HG02840 (cell line): Measurements from ENCODE around the gene RUNX3.
"Not testable (repeated sequence)": the region's sequence is repeated elsewhere in the genome, so short reads cannot be mapped to it uniquely, and the experiment has no call there.

Experiments
- ATAC-seq: cut with Tn5 transposase; IDR thresholded peaks from one replicate; pipeline ENCODE4 v1.9.1; 2021; ENCODE audit warnings: mild to moderate bottlenecking, moderate library complexity, moderate number of reproducible peaks; ENCODE audit not compliant: unreplicated experiment, low FRiP score

RUNX3 gene

DNA sequence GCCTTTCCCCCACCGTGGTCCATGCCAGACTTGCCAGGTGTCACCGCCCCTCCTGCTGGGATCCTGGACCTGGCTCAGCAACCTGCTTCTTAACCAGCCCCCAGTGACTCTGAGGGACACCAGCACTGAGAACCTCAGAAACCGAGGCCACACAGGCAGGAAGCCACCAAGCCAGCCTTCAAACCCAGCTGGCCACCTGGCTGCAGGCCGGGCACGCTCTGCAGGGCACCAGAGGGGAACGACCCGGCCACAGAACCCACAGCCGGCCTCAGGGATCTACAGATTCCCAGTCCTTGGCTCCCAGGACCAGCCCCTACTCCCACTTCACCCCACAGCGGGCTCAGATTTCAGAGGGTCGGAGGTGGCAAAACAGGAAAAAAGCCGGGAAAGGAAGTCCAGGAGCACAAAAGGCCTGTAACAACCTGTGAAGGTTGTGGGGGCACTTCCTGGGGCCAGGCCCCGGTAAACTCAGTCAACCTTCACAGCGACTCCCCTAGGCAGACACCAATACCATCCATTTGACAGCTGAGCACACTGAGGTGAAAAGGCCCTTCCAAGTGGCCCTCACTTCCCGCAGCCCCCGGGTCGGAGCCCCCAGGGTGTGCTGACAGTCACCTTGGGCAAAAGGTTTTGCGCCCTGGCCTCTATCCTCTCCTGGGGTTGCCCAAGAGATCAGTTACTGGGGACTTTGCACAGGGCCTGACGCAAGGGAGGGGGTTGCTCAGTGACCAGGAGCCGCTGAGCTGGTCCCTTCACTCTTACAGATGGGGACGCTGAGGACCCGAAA is 14.1 kb downstream of the RUNX3 start:
- ATAC-seq = no peak

DNA sequence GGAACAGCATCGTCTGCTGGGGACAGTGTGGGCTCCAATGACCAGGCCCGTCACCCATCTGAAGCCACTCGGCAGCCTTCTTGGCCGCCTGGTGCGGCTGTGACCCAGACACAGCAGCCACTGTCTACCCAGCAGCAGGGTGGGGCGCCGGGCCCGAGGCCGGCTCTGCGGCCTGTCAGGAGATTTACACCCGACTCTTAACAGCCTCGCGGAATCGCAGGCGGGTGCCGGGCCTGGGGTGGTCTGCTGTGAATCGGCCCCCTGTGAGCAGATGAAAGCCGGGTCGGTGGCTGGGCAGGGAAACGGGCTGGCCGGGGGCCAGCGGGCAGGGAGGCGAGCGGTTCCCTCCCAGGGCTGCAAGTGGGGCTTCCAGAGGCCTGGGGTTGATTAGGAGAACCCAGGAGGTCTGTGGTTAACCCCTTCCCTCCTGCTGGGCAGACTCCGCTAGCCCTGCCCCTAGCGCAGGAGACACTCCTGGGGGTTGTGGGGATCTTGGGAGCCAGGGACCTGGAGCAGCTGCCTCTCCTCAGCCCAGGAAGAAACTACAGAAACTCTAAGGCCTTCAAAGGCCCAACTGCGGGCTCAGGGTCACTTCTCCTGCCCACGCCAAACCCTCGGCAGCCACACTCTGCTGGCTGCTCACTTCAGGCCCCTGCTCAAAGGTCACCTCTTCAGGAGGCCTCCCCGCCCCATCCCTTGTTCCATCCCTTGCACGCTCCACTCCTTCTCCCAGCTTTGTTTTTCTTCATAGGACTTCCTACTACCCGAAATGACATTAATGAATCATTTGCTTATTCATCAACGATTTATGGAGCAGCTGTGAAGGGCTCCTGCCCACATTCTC is 15.6 kb downstream of the RUNX3 start:
- ATAC-seq = no peak

DNA sequence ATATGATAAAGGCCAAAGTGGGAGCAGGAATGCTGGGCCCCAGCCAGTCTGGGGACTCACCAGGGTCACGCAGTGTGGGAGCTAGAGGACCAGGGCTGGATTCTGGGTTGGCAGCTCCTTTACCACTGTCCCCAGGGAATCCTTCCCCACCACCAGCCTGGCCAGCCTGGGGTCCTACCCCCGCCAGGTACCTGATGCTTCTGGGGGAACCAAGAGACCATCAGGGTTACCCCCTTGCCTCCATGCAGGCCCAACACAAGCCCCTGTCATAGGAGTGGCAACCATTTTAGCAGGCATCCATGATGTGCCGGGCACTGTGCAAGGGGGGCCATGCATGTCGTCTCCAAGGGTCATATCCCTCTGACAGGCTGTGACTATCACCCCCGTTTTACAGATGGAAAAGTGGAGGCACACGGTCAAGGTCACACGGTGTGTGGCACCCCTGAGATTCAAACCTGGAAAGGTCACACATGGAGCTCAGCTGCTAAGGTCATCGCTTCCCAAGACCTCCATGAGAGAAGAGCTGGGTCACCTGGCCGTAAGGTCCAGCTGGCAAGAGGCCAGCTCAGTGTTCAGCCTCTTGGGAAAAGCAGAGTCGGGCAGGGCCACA is 16.4 kb downstream of the RUNX3 start:
- ATAC-seq = no peak

DNA sequence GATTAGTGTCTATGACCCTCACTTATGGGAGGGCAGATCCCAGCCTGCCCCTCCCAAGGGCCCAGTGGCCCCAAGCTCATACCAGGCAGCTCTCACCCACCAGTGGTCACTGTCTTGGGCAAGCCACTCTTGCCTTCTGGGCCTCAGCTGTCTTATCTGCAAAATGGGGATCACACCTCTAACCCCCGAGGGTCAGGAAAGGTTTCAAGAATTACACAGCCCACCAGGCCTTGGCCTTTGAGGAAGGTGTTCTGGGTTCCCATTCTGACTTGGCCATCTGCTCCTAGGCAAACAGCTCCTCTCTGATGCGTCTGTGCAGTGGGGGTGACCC is 16.8 kb downstream of the RUNX3 start:
- ATAC-seq = no peak

DNA sequence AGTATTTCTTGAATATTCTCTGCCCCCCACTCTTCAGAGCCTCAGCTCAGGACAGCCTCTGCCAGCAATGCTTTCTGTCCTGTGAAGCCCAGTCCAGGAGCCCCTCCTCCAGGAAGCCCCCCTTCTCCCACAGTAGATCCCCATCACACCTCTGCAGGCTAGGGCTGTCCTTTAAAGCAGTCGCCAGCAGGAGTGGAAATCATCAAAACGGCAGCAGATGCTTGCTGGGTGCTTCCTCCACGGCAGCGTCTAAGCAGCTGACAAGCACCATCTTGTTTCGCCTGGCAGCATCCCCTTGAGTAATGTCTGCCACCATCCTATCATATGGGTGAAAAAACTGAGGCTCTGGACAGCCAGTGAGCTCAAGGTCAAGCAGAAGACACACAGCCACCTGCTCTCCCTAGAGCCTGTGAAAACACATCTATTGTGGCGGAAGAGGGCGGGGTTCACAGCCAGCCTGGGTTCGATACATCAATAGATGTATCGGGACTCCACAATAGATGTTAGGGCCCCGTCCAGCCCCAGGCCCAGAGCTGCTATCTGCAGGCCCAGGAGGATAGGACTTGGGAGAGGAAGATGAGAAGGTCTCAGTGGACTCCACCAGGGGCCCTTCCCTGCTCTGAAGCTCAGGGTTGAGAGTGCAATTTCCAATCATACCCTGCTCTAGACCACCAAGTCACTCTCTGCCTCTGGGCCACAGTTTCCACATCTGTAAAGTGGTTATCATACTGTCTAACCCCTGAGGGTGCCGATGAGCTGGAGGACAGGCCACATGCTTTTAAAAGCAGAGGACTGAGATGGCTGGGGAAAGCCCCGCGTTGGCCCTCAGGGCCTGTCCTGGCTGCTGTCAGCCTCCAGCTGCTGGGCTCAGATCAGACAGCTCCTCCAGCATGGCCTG is 17.5 kb downstream of the RUNX3 start:
- no peak for ATAC-seq

DNA sequence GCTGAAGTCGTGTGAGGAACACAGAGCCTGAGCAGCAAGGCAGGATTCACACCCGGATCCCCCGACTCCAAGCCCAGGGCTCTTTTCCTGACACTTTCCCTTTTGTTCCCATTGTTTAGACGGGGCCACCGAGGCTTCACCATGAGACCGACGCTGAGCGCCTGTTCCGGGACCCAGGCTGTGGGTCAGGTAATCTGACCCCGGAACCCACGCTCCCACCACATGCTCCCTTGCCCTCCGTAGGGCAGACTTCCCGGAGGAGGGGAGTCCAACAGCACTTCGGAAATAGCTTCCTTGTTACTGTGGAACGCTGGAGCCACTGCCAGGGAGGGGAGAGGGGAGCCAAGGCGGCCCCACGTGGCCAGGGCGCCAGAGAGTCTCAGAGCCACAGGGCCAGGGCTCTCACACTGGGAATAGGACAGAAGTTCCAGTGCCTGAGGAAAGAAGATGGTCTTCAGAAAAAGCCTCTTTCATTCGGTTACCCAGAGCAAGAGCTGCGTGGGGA is 18.4 kb downstream of the RUNX3 start:
- ATAC-seq = no peak

DNA sequence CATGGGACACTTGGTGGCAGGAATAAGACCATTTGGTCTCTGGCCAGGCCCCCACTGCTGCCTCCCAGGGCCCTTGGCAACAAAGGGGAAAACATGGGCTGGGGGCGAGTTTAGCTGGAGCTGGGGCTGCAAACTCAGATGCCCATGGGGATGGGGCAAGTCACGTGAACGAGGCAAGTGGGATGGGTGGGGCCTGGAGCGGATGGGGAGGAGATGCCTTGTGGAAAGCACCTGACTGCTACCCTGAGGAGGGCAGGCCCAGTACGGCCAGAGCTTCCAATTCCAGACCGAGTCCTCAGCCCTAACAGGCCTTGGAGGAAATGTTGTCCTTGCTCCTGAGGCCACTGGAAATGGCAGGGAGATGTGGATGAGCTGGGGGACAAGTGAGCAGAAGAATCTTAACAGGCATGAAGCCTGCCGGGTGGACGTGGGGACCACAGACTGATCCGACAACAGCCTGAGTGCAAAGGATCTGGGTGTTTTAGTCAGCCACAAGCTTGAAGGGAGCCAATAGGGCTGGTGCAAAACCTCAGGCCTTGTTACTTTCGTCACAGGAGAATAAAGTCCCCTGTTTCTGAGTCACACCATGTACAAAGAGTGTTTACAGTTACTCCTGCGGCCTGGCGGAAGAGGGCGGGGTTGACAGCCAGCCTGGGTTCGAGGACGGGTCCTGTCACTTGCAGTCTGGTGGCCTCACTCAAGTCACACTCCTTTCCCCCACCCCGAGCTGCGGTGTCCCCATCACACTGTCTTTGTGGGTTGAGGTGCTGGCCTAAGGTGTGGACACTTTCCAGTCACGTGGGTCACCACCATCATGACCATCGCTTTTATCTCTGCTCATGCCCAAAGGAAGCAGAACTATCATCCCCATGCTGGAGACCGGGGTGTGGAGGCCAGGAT is 19.1 kb downstream of the RUNX3 start:
- no peak for ATAC-seq

DNA sequence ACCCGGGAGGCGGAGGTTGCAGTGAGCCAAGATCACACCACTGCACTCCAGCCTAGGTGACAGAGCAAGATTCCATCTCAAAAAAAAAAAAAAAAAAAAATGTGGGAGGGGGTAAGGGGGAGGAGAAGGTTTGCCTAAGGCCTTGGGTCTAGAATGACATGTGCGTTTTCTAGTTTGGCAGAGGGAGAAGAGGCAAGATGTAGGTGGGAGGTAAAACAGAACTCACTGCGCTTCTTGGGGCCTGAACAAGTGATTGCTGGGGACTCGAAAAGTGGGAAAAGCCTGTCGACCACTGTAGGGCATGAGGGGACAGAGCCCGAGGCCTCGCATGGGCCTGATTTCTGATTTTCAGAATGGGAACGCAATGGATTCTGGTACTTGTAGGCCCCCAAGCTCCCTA is 19.9 kb downstream of the RUNX3 start:
- ATAC-seq = no peak

DNA sequence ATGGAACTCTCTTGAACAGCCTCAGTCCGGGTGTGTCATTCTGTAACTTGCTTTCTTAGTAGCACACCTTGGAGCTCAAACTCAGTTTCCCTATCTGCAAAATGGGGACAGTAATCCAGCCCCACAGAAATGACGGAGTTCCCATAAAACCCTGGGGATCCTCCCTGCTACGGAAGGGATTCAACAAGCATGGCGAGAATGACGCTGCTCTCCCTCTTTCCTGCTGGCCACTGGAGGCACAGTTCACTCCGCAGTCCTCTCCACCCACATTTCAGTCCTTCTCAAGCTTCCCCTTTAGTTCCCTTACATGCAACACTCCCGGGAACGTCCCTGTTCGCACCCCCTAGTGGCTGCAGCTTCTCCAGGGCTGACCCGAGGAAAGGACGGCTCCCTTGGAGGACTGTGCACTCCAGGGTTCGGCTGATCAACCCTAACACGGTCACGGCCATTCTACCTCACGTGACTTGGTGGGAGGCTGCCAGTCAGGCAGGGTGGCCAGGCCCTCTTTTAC is 20.6 kb downstream of the RUNX3 start:
- no peak for ATAC-seq

DNA sequence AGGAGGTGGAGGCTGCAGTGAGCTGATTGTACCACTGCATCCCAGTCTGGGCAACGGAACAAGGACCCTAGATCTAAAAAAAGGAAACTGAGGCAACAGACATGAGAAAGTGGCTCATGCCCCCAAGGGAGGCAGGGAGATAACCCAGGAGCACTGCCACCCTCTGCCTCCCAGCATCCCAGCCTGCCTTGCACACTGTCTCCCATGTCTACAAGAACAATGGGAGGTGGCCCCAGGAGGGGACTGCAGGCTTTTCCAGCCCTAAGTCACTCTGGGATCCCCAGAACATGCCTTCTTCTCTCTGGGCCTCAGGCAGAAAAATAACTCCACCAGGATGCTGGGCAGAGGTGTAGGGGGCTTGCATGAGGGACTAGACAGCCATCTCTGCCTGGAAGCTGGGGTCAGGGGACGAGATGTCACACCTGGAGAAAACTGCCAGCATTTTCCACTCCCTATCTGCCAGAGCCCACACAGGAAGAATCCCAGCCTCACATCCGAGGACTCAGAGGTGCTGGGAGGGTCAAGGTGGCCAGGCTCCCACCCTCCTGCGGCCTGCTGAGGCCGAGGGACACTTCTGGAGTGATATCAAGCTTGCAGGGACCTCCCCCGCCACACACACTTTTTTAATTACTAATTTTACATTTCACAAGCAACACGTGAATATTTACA is 21.4 kb downstream of the RUNX3 start:
- ATAC-seq = no peak

DNA sequence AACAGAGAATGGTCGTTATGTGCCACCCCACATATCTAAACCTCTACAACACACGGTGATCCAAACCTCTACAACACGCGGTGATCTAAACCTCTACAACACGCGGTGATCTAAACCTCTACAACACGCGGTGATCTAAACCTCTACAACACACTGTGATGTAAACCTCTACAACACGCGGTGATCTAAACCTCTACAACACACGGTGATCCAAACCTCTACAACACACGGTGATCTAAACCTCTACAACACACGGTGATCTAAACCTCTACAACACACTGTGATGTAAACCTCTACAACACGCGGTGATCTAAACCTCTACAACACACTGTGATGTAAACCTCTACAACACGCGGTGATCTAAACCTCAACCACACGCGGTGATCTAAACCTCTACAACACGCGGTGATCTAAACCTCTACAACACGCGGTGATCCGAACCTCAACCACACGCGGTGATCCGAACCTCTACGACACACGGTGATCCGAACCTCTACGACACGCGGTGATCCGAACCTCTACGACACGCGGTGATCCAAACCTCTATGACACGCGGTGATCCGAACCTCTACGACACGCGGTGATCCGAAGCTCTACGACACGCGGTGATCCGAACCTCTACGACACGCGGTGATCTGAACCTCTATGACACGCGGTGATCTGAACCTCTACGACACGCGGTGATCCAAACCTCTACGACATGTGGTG is 22.3 kb downstream of the RUNX3 start:
- ATAC-seq = not testable (repeated sequence)

DNA sequence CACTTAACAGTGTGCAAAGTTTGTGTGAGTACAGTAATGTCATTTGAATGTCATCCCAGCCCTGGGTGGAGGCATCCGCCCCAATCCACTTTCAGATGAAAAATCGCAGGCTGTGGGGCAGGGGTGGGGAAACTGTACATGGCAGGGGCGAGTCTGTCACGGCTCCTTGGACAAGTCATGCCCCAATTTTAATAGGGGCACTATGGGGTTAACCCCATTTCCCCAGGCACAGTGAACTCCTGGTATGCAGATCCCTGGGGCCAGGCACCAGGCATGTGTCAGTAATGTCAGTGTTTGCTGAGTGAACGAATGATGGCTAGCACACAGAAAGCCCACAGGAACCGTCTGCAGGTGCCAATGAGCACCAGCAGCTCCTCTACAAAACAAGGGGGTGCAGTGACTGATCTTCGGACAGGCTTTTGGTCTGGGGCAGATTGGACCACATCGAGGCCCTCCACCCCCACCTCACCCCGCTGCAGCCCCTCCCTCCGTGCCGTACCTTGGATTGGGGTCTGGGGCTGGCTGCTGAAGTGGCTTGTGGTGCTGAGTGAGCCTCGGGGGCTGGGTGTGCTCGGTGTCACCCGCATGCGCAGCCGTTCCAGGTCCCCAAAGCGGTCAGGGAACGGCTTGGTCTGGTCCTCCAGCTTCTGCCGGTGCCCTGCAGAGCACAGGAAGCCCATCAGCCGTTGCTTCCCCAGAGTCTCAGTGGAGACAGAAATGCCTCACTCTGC is 23.2 kb downstream of the RUNX3 start:
- ATAC-seq = no peak

DNA sequence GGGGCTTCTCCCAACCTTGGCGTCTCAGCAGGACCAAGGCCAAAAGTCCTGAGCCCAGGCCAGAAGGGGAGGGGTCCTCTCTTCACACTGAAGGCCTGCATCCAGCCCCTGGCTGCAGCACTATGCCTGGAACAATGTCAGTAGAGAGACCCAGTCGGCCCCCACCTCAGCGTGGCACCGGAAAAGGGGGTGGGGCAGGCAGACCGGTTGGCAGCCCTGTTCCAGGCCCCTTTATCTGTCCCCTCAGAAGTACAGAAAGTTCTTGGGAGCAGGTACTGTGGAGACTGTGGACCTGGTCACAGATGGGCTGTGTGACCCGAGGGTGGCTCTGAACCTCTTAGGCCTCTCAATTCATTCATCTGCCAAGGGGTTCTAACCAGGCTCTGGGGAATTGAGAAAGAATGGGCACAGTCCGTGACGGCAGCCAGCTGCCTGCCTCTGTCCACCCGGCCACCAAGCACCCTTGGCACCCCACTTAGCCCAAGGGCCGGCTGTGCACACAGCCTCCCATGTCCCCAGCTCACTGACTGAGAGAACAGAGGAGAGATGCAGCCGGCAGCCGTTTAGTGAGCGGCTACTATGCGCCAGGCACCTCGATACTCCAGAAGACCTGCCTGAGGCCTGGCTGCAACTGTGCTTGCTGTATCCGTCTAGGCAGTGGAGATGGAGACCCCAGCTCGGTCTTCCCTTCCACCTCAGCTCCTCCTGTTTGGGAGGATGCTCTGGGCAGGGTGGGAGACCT is 23.9 kb downstream of the RUNX3 start:
- ATAC-seq = no peak

DNA sequence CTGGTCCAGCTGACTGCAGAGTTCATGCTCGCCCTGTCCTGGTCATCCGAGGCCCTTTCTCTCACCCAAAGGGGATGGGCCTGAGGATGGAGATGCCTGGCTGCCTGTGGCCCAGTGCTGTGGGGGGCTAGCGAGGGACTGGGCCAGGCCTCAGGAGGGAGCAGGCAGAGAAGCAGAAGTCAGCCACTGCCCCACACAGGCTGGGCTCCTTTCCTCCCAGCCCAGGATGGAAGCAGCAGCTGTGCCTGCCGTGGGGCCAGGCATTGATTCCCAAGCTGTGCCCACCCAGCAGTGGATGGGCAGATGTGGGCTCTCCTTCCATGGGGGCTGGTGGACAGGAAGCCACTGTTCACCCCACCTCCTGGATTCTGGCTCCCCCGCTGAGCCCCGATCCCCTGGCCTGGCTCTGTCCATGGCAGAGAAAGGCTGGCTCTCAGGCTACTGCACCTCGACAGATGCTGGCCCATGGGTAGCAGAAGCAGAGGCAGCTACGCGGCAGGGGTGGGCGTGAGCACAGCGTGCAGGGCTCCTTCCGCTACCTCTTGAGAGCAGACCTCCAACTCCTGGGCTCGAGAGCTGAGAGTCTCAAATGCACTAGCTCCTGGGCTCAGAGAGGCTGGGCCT is 24.6 kb downstream of the RUNX3 start:
- no peak for ATAC-seq

DNA sequence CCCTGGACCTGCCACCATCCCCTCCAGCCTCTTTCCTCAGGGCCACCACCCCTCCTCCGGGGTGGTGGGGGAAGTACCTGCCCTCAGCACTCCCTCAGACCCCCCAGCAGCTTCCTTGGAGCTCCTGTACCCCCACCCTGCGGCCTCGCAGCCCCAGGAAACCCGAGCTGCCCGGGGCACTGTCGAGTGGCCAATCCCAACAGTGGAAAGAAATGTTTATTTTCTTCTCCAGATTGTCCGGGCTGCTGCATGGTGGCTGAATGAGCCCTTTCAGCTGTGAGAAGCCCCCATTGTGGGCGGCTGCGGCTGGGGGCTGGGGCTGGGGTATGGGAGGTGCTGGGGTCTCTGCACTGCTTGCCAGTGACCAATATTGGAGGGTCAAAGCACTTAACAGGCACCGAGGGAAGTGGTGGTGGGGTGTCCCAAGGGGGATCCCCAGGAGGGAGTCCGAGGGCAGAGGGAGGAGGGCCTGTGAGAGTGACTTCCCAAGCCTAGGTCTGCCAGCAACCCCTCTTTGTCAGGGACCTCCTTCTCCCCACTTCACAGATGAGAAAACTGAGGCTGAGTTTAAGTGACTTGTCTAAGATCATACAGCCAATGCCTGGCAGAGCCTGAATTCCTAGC is 25.2 kb downstream of the RUNX3 start:
- ATAC-seq = no peak
